HG02852 (cell line): Measurements from ENCODE around the gene LSM7.
"Not testable (repeated sequence)": the region's sequence is repeated elsewhere in the genome, so short reads cannot be mapped to it uniquely, and the experiment has no call there.

Experiments used
- ATAC-seq: cut with Tn5 transposase; IDR thresholded peaks from one replicate; pipeline ENCODE4 v1.9.1; 2021; ENCODE audit warnings: mild to moderate bottlenecking, moderate library complexity; ENCODE audit not compliant: unreplicated experiment

Gene LSM7

DNA sequence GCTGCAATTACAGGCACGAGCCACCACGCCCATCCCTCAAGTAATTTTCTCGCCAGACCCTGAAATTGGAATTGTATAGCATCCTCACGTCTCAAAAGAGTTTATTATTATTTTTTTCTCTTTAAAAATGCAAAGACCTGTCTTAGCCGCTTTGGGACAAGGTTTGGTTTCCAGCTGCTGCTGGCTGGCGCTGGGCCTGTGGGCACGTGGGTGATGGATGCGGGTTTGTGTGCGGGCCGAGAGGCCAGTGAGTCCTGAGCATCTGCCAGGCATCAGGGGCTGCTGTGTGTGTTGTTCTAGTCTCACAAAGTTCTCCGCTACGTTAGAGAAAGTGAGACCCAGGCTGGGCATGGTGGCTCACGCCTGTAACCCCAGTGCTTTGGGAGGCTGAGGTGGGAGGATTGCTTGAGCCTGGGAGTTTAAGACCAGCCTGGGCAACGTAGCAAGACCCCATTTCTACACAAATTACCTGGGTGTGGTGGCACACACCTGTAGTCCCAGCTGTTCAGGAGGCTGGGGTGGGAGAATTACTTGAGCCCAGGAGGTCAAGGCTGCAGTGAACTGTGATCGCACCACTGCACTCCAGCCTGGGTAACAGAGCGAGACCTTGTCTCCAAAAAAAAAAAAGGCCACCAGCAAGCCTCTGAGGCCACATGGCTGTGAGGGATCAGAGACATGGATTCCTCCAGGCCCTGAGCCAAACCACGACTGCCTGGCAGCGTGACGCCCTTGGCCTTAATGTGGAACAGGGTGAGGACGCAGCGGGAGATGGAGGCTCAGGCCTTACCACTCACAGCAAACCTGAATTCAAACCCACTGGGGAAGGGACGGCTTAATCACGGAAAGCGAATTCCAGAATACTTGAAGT lies 27.0 kb upstream of the LSM7 start:
- ATAC-seq, result no peak

DNA sequence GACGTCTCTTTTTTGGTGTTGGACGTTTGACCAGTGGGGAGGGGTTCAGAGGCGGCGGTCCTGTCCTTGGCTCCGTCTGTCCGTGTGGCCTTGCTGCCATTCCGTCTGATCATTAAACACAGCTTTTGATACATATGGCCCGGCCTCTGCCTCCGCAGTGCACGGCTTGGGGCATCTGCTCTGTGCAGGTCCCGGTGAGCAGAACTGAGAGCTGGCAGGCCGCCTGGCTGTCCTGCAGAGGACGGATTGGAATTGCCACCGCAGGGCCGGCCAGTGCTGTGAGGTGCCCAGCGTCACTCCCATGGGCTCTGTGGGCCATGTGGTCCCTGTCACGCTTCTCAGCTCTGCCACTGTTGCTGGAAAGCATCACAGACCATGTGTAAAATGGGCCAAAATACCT lies 26.3 kb upstream of the LSM7 start:
- no peak for ATAC-seq

DNA sequence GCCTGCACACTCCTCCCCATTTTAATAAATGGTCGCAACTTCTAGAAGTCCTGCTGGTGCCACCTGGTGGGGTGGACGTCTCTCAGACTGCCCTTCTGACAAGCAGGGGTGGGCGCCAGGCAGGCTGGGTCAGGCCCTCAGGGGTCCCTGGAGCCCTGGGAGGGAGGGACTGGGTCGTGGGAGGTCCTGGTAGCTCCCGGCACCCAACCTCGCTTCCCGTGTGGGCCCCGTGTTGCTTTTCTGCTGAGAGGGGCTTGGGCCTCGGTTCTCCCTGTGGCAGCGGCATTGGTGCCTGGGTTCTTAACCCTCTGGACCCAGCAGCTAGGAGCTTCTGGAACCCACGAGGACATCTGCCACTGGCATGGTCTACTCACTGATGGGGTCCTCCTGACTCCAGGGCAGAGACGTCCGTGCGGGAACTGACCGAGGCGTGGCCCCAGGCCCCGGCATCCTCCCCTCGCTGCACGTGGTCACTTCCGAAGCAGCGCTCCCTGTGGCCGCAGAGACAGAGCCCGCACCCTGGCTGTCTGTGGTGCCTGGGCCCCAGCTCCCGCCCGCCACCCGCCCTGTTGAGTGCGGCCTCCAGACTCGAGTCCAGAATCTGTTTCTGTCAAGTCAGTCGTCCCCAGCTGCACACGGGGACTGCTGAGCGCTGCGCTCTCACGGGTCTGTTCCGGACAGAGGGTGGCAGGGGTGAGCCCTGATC lies 25.7 kb upstream of the LSM7 start:
- no peak for ATAC-seq

DNA sequence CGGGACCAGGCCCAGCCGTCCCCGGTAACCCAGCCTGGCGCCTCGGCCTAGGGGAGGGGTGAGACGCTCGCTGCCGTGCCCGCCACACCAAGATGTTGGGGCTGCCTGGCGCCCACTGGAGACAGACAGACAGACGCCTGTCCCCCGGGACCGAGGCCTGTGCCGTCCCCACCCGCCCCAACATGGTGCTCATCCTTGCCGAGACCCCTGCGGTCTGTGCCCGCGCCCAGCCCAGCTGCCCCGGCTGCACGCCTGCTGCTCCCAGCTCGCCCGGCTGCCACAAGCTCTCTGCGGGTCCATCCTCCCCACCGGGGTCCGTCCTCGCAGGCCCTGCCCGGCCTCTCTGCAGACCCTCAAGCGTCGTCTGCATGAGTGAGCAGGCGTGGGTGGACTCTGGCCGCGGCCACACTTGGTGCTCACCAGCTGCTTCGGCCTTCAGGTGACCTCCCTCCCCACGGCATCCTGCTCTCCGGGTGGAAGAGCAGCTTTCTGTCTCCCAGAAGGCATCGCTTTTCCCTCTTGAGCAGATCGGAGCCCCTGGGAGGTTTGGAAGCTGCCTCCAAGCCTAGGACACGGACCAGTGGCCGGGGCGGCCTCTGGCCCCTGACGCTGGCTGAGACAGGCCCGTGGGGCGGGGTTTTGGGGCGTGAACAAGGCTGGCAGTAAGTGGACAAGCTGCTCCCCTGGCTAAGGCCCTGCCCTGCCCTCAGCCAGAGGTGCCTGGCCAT lies 24.9 kb upstream of the LSM7 start:
- no peak for ATAC-seq

DNA sequence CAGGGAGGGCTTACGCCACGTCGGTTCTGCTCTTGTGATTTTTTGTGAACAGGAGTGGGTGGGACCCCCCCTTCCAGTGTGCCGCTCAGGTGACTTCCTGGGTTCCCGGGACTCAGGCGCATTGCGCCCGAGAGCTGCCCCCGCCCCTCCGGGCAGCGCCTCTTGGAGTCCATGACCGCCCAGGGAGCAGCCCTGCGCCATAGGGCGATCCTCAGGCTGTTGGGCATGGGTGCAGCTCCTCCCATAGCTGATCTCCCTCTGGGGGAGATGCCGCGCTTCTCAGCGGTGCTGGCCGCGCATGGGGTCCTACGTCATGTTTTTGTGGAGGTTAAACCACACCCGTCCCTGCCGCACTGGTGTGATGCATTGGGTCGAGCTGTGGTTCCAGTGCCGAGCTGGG lies 23.7 kb upstream of the LSM7 start:
- ATAC-seq, result no peak

DNA sequence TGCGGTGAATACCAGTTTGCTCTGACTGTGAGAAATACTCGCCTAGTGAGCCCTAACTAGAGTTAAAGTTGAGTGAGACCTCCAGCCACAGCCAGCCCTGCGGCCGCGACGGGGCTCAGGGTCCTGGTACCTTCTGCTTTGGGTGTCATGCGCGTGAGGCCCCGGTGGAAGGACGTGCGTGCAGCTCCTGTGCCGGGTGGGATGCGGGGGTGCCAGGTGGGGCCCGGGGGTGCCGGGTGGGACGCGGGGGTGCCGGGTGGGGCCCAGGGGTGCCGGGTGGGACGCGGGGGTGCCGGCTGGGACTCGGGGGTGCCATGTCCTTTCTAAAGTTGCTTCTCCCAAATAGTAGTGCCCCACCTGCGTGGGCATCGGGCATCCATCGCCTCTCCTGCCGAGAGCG lies 23.2 kb upstream of the LSM7 start:
- no peak for ATAC-seq

DNA sequence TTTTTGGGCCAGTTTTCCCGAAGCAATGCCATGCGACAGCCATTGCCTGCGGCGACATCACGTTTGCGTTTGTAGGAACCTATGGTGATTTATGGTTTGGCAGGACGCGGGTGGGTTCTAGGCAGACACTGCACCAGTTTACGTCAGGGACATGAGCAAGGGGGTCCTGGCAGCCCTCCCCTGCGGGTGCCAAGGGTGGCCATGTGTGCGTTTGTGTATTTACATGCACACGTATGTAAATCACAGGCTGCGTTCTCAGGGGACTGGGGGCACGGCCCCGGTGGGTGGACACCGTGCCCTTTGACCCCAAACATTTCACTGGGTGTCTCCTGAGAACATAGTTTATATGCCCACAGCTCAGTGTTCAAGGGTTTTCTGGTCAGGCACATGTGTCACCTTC lies 22.3 kb upstream of the LSM7 start:
- no peak for ATAC-seq

DNA sequence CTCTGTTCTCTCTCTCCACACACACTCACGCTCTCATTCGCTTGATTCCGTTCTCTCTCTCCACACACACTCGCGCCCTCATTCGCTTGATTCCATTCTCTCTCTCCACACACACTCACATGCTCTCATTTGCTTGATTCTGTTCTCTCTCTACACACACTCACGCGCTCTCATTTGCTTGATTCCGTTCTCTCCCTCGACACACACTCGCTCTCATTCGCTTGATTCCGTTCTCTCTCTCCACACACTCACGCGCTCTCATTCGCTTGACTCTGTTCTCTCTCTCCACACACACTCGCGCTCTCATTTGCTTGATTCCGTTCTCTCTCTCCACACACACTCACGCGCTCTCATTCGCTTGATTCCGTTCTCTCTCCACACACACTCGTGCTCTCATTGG lies 21.4 kb upstream of the LSM7 start:
- not testable (repeated sequence) for ATAC-seq

DNA sequence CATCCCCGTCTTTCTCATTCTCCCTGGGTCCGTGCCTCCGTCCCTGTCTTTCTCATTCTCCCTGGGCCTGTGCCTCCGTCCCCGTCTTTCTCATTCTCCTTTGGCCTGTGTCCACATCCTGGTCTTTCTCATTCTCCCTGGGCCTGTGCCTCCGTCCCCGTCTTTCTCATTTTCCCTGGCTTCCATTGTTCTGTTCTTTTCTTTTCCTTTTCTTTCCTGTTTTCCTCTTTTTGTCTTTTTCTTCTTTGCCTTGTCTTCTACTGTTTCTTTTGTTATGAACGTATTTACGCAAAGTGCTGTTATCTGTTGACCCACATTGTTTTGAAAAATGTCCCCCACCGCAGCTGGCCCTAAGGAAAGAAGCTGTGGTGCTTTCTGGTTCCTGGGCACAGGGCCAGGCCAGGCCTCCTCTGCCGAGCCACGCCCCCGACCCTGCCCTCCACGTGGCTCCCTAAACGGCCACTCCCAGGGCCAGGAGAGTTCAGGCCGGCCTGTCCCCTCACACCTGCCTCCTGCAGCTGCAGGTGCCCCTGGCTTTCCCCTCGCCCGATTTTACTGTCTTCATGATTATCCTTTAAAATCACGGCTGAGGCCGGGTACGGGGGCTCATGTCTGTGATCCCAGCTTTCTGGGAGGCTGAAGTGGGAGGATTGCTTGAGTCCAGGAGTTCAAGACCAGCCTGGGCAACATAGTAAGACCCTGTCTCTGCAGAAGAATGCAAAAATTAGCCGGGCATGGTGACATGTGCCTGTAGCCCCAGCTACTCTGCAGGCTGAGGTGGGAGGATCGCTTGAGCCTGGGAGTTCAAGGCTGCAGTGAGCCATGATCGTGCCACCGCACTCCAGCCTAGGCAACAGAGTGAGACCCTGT lies 17.6 kb upstream of the LSM7 start:
- no peak for ATAC-seq

DNA sequence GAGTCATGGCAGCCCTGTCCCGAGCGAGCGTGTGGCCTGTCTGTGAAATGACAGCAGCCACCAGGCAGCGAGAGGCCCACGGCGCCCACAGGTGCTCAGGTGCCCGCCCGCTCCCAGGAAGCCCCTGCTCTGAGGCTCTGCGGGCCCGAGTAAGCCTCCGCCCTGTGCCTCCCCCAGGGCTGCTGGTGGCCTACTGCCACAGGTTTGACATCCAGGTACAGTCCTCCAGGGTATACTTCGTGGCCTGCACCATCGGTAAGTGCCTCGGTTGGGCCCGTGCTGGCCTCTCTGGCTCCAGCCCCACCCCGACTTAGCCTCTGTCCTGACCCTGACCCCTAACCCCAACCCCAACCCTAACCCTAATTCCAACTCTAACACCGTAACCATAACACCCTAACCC lies 16.7 kb upstream of the LSM7 start:
- ATAC-seq, result no peak

DNA sequence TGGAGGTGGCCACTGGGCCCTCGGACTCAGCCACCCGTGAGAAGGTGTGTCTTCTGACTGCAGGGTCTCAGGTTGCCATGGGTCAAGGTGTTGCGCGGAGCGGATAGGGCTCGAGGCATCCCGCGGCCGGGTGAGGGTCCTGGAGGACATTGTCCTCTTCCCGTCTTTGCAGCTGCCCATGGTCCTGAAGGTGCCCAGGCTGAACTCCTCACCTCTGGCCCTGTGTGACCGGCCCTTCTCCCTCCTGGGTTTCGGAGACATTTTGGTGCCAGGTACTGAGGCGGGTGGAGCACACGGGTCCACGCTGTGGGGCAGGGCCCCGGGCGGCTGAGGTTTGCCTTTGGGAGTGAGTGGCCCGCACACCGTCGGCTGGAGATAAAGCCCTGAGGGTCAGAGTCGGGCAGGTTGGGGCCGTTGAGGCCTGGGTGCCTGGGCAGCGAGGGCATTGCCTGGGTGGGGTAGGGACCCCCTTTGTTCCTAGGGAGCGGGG lies 16.0 kb upstream of the LSM7 start:
- no peak for ATAC-seq

DNA sequence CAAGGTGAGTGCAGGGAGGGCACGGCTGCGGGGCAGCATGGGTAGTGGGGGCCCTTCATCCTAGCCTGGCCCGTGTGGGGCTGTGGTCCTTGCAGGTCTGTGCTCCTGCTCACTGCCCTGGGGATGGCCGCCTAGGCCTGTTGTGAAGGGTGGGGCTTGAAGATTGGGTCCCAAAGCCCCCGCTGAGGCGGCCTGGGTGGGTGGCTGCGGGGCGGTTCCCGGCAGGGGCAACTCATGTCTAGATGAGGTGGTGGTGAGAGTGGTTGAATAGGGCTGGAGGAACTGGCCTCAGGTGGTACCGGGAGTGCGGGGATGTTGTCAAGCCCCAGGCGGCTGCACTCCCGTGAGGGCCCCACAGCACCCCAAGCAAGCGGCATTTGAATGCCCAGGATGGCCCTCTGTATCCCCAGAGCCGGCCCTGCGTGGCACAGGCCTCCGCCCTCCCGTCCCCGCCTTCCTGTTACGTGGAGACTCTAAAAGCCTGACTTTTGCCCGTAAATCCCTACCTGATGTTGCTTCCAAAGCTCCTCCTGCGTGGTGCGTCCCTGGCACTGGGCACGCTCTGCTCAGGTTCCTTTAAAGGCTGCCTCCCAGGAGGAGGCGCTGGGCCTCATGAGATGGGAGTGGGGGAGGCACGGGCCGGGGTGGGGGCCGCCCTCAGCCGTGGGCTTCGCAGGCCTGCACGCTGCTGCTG lies 15.1 kb upstream of the LSM7 start:
- ATAC-seq, result no peak

DNA sequence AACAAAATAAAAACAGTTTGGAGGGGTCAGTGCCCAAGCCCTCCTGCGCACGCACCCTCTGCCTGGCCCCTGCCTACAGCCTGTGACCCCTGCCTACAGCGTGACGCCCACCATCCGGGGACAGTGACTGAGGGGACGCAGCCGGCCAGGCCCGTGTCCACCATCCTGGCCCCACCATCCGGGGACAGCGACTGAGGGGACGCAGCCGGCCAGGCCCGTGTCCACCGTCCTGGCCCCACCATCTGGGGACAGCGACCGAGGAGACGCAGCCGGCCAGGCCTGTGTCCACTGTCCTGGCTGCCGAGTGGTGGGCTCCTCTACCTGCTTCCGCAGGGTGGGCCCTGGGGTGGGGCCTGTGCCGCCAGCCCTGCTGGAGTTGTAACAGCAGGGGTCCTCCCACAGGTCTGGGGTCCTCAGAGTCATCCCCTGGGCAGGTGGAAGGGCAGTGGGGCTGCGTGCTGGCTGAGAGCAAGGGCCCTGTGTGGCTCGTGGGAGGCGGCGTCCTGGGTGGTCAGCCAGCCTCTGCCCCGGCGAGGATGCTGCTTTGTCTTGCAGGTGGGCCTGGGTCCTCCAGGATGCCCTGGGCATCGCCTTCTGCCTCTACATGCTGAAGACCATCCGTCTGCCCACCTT lies 14.4 kb upstream of the LSM7 start:
- ATAC-seq, result no peak

DNA sequence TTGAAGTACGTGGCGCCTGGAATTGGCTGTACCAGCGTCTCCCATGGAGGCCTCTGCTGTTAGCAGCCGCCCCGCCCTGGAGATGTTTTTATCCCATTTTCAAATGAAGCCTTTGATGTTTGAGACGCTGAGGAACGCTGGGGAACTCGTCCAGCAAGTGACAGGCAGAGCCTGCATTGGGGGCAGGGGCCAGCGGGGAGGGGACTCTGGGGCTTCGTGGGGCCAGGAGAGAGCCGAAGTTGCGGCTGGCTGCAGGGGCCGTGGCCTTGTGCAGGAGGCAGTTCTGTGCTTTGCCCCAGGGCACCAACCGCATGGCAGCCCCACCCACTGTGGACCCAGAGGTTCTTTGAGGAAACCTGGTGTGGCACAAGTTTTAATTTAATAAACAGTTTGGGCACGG lies 13.6 kb upstream of the LSM7 start:
- ATAC-seq, result no peak

DNA sequence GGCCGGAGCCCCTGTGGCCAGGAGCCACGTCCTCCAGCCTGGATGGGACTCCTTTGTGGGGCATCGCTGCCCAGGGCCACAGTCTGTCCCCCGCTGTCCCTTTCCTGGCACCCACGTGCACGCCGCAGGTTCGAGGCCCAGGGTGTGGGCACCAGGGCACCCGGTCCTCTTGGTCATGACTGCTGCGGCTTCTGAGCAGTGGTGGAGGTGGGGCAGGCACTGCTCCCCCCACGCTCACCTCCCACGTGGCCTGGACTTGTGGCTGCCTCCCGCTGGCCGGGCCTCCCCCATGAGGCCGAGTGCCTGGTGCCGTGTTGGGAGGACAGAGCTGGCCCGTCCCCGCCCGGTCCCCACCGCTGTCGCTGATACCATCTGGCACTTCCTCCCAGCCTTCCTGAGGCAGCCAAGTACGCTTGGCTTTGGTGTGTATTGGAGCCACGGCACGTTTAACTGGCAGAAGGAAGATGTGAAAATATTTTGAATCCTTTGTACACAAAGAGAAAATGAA lies 12.9 kb upstream of the LSM7 start:
- ATAC-seq, result no peak

DNA sequence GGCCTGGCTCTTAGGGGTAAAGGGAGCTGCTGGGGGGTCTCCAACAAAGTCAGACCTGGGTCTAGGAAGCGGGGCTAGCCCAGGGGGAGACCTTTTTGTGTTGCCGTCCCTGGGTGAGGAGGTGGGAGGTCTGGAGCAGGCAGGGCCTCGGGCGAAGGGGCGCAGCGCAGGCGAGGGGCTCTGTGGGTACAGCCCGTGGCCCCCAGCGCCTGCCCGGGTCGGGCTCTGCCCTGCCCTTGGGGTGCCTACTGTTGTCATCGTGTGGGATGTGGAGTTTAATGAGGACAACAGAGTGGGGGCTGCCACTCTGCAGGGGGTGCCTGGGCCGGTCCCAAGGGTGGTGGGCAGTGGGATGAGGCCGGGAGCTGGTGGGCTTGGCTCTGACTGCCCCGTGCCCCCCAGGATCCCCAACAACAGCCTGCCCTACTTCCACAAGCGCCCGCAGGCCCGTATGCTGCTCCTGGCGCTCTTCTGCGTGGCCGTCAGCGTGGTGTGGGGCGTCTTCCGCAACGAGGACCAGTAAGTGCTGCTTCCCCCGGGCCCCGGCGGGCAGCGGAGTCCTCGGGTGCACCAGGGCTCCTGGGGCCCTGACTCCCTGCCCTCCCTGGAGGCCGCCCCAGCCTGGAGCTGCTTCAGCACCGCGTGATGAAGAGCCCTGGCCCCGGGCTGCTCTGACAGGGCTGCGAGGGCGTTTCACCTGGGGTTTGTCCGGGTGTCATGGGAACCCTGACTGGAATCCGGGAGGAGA lies 12.3 kb upstream of the LSM7 start:
- no peak for ATAC-seq

DNA sequence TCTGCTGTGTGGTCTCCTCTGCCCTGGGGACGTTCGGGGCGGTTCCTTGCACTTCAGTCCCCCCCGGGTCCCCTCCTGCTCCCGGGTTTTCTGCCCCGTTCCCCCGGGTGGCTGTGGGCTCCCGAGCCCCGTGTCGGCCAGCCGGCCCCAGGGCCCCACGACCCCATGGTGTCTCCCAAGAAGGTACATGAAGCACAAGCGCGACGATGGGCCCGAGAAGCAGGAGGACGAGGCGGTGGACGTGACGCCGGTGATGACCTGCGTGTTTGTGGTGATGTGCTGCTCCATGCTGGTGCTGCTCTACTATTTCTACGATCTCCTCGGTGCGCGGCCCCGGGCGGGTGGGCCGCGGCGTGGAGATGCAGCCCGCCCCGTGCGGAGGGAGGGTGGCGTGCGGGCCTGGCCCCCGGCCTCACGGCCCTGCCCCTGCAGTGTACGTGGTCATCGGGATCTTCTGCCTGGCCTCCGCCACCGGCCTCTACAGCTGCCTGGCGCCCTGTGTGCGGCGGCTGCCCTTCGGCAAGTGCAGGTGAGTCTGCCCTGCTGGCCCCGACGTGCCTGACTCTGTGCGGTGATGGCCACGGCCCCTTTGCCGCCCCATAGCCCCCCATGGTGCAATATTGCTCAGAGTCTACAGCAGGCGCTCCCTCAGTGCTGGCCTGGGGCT lies 11.4 kb upstream of the LSM7 start:
- no peak for ATAC-seq
